Hematopoietic multipotent progenitor cell (in vitro differentiated cells): ENCODE results near the gene CAMK4. TPM values are rescaled to one million over a fixed set of nuclear protein-coding genes. Genes with fewer than 3 reads are reported as not detected.

Source experiments
- DNase-seq, 3 donors: peaks; one replicate each; pipeline ENCODE4 v3.0.0-alpha.2; 2011 to 2015; ENCODE audit warnings: low read depth in 2 of 3, low spot score in 2 of 3
- total RNA-seq: library from RNA; depleted of rRNA; stranded (reverse); fragments of >200 nt; gene quantifications from one replicate; pipeline ENCODE4 v1.2.3, GENCODE V29; 2012

Gene CAMK4
- total RNA-seq, 1 donor, result 0.27 TPM

GRCh38 chr5:111366388-111366787, 142.2 kb downstream of the CAMK4 start:
- DNase-seq, result no peak

- DNase-seq, result no peak
These were observed 142.9 kb downstream of the CAMK4 start for GRCh38 chr5:111367115-111367514.

GRCh38 chr5:111372799-111373198, 148.6 kb downstream of the CAMK4 start:
- no peak for DNase-seq

- DNase-seq, result no peak
These were observed 150.2 kb downstream of the CAMK4 start for GRCh38 chr5:111374380-111374779.

- no peak for DNase-seq
These were observed 151.5 kb downstream of the CAMK4 start for GRCh38 chr5:111375645-111376044.

- DNase-seq, result no peak
These were observed 153.1 kb downstream of the CAMK4 start for GRCh38 chr5:111377306-111377705.

GRCh38 chr5:111379391-111379816, 155.2 kb downstream of the CAMK4 start:
- no peak for DNase-seq

- DNase-seq, result no peak
These were observed 159.2 kb downstream of the CAMK4 start for GRCh38 chr5:111383288-111383970.

- no peak for DNase-seq
These were observed 160.0 kb downstream of the CAMK4 start for GRCh38 chr5:111384220-111384619.

GRCh38 chr5:111385051-111385450, 160.9 kb downstream of the CAMK4 start:
- DNase-seq, result no peak

GRCh38 chr5:111385970-111386831, 162.0 kb downstream of the CAMK4 start:
- no peak for DNase-seq

GRCh38 chr5:111386832-111387162, 162.6 kb downstream of the CAMK4 start:
- DNase-seq, result no peak

- no peak for DNase-seq
These were observed 163.2 kb downstream of the CAMK4 start for GRCh38 chr5:111387361-111387760.

- DNase-seq, result no peak
These were observed 165.4 kb downstream of the CAMK4 start for GRCh38 chr5:111389390-111390082.

GRCh38 chr5:111392181-111392580, 168.0 kb downstream of the CAMK4 start:
- DNase-seq, result no peak

- no peak for DNase-seq
These were observed 170.4 kb downstream of the CAMK4 start for GRCh38 chr5:111394586-111394985.

GRCh38 chr5:111398013-111398412, 173.8 kb downstream of the CAMK4 start:
- no peak for DNase-seq

- no peak for DNase-seq
These were observed 174.9 kb downstream of the CAMK4 start for GRCh38 chr5:111399113-111399512.

- DNase-seq, result no peak
These were observed 177.7 kb downstream of the CAMK4 start for GRCh38 chr5:111401906-111402305.

- no peak for DNase-seq
These were observed 180.1 kb downstream of the CAMK4 start for GRCh38 chr5:111404270-111404769.

GRCh38 chr5:111407562-111407961, 183.4 kb downstream of the CAMK4 start:
- no peak for DNase-seq
